CD4-positive, alpha-beta T cell treated with Interleukin-17A for 1 hour (primary cell): Measurements from ENCODE around the gene NEB.
"Not testable (repeated sequence)": the region's sequence is repeated elsewhere in the genome, so short reads cannot be mapped to it uniquely, and the experiment has no call there.

Experiments used
- DNase-seq: peaks from one replicate; pipeline ENCODE4 v3.0.0-alpha.2; 2020

NEB gene

DNA sequence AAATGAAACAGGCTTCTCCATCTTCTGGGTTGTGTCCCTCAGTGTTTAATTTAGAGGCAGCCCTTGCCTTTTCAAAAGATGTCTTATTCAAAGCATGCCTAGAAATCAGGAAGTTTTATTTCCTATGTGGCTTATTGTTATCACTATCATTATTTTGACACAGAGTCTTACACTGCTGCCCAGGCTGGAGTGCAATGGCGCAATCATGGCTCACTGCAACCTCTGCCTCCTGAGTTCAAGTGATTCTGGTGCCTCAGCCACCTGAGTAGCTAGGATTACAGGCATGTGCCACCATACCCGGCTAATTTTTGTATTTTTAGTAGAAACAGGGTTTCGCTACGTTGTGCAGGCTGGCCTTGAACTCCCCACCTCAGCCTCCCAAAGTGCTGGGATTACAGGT is 87.8 kb downstream of the NEB start:
- not testable (repeated sequence) for DNase-seq

DNA sequence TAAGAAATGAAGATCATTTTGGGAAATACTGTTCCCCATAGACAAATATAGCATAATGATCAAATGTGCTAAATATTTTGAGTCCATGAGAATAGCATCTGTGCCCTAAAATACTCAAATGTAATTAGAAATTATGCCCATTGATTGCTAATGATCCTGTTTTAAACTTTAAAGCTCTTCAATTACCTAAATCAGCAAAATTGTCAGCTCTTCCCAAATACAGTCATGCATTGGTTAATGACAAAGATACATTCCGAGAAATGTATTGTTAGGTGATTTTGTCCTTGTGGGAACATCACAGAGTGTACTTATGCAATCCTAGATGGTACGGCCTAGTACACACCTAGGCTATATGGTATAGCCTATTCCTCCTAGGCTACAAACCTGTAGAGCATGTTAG is 89.7 kb downstream of the NEB start:
- no peak for DNase-seq

DNA sequence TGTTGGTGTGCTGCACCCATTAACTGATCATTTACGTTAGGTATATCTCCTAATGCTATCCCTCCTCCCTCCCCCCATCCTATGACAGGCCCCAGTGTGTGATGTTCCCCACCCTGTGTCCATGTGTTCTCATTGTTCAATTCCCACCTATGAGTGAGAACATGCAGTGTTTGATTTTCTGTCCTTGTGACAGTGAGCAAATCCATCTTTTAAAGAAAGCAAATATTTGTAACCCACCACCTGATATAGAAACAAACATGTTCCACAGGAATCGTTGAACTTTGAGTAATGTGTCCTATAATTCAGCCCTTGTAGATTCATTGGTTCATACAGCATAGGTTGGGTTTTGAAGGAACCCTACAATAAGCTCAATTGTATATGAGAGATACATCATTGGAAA is 92.4 kb downstream of the NEB start:
- not testable (repeated sequence) for DNase-seq

DNA sequence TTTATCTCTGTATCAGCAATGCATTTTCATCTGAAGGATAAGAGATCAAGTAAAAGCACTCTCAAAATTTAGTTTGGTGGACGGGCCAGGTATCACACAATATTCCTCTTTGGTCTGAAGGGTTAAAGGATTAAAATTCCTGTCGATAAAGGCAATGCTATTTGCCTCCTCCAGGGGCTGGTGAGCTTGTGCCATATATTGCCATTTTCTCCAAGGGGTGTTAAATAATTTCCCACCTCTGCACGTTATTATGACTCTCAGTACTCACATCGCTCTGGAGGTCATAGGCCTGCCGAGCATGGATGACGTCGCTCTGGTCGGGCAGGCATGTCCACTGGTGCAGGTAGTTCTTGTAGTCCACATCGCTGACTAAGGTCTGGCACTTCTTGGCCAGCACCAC is 94.2 kb downstream of the NEB start:
- DNase-seq = no peak

DNA sequence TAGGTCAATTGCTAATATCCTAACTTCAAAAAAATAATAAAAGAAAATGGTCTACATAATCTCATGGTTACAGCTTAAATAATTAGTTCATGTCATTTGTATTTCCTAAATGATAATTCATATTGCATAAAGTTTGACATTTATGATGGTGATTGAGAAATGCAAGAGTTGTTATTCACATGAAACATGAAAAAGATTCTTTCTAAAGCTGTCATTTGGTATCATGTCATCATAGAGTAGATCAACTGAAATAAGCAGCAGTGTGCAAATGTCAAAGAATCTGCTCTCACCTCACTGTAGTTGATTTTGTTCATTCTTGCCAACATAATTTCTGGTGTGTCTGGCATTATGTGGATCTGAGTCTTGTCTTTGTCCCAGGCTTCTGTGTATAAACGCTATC is 95.3 kb downstream of the NEB start:
- no peak for DNase-seq

DNA sequence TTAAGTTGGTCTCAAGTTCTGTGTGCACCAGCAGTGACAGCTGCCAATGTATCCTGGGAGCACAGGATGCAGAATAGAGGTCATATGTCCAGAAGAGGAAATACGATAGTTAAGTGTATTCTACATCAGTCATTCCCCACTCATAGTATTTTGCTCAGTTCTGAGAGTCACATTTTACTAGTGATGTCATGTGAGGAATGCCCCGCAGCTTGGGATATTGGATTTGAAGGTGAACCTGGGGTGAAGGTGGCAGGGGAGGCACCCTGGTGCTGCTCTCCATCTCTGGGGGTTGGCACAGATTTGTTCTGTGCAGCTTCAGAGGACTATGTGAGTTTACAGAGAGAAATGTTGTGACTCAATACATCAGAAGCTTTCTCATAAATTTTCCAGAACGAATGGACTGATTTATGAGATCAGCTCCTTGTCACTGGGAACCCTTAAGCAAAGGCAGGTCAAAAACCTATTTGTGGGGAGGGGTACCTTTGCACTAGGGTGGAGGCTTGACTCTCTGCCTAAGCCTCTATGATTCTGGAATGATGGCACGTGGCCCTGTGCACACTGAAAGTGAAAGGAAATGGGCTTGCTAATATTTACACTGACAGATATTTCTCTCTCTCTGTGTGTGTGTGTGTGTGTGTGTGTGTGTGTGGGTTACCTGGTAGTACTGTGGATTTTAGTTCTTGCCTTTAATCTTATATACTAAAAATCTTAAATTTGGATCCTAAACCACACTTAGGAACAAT is 95.9 kb downstream of the NEB start:
- DNase-seq = peak; percentile 75

DNA sequence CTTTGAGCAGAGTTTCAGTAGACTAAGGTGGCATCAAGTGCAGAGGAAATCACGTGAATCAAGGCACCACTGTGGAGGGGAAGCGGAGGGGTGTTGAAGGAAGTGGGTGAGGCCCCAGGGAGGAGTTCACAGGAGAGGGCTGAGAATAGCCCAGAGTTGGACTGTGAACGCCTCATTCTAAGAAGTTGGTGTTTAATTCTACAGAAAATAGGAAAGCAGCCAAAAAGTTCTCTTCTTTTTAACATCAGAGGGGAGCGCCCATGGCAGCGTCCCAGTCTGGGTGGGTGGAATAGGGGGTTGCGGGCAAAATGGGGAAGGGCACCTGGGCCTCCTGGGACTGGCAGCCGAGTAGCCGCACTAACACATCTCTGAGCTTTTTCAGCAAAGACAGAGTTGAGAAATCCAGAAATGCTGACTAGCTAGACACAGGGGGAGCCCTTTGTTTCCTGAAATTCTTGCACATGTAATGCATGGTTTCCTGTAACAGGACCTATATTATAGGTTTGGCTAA is 97.0 kb downstream of the NEB start:
- peak; percentile 78 for DNase-seq

DNA sequence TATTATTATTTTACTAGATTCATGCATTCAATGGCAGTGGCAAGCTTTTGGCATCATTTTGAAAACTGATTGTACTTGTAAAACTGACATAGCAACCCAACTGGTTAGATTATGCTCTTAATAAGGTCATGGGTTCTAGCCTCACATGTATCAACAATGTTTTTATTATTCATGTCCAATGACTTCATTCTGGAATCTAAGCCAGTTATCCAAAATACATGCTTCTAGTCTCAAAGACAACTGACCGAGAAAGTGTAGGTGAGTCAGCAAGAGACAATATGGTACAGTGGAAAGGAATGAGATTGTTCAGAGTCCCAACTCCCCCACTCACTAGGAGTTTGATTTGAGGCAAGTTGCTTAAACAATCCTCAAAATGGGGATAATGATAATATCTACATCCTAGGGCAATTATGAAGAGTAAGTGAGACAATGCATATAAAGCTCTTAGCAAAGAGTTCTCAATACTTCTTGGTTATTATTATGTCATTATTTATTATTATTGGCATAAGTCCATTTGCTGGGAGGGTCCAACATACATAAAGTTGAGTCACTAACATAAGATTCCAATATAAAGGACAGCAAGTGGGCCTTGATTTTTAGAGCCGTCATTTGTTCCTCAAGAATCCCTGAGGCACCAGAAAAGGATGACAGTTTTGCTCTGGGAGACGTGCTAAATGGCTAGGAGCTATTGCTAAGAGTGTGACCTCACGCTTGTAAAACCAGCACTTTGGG is 99.4 kb downstream of the NEB start:
- DNase-seq = no peak

DNA sequence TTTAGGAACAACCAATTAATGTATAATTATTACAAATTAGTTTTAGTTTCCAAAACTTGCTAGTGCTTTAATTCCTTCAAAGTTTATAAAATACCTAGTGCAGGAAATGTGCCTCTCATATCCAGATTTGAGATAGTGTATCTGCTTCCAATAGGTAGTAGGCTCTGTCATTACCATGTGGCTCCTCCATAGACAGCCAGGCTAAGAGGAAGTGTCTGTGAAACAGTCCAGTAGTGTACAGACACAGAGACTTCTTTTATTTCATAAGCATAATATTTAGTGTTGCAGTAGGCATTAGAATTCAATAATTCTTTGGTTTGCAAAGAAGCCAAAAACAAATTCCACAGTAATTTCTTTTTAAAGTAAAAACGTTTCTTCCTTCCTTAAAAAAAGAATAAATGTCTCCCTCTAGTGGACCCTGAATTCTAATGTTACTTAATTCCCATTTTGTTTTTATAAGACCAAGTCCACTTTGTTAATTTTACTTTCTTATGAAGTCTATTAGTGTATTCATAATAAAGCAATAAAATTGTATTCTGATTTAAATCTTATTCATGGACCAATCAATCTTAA is 101.2 kb downstream of the NEB start:
- peak; percentile 18 for DNase-seq

DNA sequence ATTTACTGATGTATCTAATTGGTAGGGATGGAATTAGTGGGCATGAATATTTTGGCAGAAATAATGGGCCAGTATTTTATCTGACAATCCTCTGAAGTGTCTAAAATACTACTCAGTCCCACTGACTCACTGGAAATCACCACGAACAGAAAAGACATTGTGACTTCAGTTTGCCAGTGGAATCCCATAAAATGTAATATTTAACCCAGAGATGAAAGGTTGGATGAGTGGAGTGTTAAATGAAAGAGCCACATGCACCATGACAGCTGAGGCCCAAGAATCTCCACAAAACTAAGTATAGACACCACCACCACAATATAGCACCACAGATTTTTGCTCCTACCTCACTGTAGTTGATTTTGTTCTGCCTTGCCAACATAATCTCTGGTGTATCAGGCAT is 103.9 kb downstream of the NEB start:
- DNase-seq = no peak

DNA sequence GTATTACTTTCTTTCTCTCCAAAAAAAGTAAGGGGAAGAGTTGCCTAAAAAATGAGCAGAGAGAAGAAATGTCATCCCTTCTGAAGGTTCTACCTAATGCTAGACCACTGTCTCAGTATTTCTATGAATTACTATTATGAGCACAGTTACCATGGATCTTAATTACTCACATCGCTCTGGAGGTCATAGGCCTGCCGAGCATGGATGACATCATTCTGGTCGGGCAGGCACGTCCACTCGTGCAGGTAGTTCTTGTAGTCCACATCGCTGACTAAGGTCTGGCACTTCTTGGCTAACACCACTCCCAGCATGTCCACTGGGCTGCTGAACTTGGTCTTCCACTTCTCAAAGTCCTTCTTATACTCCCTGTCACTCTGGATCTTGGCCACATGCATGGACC is 106.9 kb downstream of the NEB start:
- no peak for DNase-seq

DNA sequence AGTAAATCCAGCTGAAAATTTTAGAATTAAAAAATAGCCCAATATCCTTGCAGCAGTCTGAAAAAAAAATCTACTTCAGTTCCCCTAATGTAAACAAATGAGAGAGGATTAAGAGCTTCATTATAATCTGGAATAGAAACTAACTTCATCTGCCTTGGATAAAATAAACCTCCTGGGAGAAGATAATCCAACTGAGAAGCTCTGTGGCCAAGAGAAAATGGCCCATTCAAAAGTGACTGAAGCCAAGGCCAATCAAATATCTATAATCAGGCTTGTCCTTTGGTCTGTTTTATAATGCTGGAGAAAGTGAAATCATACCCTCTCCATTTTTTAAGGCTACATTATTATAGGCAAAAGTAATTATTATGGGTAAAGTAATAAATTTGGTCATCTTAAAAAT is 110.0 kb downstream of the NEB start:
- no peak for DNase-seq

DNA sequence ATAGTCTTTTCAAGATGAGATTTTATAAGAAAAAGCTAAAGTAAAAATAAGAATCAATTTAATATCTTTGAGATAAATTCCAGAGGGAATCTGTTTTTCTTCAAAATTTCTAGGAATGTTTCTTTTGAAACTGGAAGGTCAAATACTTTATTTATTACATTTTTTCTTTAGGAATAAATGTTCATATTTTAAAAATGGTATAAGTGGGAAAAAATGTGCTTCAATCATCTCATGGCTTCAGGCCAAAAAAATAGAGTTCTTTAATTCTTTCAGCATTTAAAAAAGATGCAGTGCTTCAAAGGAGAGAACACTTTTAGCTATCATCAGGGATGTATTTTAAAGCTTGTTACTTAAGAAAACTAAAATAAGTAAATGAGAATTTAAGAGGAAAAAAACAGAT is 110.6 kb downstream of the NEB start:
- DNase-seq = no peak

DNA sequence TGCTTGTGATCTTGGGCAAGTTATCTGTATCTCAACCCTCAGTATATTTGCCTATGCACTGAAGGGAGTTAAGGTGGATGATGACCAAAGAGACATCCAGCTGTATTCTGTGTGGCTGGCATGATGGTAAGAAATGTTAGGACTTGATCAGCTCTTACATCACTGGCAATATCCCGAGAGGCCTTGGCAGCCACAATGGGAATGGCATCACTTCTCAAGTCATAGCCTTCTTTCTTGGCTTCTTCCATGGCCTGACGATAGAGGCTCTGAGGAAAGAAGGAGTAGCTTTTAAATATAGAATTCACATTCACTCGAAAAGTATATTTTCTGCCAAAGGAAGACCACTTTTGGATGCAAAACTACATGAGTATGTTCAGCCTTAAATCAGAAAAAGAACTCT is 113.5 kb downstream of the NEB start:
- no peak for DNase-seq

DNA sequence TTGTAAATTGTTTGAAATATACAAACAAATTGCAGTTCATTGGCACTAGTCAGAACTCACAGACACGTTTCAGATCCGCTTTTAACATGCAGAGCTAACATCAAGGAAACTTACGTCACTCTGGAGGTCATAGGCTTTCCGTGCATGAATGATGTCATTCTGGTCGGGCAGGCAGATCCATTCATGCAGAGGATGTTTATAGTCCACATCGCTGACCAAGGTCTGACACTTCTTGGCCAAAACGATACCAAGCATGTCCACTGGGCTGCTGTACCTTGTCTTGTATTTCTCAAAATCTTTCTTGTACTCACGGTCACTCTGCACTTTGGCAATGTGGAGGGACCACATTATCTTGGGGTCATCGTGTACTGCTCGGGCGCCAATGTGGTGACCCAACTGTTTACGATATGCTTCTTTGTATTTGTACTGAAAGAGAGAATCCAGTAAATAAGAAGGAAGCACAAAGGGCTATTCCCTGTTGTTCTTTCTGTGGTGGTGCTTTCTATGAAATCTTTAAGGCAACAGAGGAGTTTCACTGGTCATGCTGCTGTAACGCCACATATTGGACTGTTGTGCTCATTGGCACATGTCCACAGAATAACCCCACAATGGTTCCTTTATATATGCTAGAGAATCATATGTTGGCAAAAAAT is 114.8 kb downstream of the NEB start:
- DNase-seq = no peak

DNA sequence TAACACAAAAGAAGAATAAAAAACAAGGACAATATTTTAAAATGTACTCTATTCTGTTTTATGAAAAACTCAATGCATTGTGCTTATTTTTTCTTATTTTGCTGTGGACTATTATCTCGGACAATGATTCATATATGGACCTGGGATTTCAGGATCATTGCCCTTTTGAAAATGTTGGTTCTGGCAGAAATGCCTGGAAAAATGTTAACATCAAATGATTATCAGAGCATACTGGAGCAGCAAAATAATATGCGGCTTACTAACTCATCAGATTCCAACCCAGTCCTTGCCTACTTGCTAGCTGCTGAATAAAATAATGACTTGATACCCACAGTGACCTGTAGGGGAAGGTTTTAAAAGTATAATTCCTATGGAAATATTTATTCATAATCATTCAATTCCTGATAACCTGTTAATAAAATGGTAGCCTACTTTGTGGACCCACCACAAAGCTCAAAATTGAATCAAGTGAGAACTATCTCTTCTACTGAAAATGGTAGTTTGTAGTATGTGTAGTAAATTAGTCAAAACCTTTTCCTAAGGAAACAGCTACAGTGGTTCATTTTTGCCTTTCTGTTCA is 117.4 kb downstream of the NEB start:
- no peak for DNase-seq

DNA sequence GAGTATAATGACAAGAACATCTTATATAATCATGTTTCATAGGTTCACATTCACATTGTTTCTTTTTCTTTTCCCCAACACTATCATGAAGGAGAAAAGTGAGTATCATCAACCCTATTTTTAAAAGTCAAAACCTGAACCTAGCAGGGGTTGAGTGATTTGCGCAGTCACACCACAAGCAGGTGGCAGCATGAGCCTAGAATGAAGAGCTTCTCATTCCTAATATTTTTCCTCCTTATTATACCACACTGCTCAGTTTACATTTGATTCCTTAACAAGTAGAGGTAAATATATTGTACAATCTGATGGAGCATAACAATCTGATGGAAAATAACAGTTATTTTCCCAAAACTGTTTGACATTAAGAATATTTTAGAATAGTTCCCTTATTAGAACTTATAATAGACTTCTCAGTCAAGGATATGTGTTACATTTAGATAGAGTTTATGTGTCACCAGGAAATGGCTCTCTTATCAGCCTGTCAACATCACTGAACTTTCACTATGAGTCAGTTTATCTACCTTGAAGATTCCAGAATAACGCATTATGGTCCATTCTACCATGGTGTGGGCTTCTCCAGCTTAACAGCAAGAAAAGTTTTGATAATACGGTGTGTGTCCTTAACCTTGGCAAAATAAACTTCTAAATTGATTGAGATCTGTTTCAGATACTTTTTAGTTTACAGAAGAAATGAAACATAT is 119.5 kb downstream of the NEB start:
- peak; percentile 15 for DNase-seq

DNA sequence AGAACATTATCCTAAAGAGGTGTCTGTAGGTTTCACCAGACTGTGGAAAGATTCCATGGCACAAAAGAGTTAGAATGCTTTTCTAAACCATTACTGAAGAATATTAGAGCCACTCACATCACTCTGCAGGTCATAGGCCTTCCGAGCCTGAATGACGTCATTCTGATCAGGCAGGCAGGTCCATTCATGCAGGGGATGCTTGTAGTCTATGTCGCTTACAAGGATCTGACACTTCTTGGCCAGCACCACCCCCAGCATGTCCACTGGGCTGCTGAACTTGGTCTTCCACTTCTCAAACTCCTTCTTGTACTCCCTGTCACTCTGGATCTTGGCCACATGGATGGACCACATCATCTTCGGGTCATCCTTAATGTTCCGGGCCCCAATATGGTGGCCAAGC is 120.1 kb downstream of the NEB start:
- no peak for DNase-seq

DNA sequence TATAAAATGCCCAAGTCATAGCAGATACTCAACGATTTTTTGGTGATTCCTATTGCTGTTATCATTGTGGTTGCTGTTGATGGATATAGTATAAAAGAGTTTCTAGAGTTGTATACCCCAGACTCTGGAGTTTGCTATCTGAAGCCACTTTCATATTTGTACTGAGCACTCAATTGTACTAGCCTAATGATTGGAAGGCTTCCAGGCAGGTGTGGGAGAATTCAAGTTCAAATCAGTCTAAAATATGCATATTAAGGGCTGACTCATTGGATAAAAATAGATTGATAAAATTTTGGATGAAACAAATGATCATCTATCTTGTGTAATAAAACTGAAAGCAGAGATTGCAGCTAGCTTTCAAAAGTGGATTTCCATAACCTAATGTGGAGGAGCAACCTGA is 122.9 kb downstream of the NEB start:
- DNase-seq = no peak

DNA sequence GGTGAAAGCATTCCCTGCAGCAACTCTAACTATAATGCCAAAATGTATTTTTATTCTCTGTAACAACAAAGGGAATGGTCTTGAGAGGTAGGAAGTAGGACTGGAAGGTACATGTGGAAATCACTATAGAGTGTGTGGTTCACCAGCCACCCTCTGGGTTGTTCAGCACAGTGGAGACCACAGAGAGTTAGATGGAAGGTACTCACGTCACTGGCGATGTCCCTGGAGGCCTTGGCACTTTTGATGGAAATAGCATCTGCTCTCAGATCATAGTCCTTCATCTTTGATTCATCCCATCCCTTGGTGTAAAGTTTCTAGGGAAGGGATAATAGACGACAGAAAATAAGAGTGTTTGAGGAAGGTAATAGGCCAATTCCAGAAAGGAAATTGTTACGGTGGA is 124.0 kb downstream of the NEB start:
- no peak for DNase-seq

DNA sequence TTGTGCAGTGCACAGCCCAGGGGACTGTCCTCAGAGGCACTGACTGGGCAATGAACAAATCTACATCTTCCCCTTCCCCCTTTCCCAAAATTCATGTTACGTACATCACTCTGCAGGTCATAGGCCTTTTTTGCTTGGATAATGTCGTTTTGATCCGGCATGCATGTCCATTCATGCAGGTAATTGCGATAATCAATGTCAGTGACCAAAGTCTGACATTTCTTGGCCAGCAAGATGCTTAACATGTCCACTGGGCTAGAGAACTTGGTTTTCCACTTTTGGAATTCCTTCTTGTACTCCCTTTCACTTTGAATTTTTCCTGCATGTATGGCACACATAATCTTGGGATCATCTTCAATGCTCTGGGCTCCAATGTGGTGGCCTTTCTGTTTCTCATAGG is 124.6 kb downstream of the NEB start:
- DNase-seq = no peak
